Measurements from ENCODE around the gene CACNA1I.

DNA sequence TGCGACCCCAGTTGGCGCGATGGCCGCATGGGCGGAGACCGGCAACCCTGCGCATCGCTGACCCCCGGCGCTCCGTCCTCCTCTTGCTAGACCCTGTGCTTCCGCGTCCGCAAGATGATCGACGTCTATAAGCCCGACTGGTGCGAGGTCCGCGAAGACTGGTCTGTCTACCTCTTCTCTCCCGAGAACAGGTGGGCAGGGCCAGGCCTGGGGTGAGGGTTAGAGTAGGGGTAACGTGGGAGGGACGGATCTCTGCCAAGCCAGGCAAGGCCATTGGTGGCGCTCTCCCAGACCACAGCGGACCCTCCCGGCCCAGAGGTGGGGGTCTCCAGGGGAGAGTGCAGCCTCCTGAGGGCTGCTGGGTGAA lies 92.1 kb downstream of the CACNA1I start:
- no peak for TF ChIP-seq CTCF (IDR thresholded peaks at IDR 0.05; ENCODE audit: extremely low read depth in 1 of 2, insufficient read depth in 1 of 2, low read depth in 1 of 2, low read length in 2 of 2)
- no peak for TF ChIP-seq GATA2 (IDR thresholded peaks at IDR 0.05; ENCODE audit: insufficient read depth, insufficient read length, low read depth, low read length)
- TF ChIP-seq POLR2A (IDR thresholded peaks at IDR 0.05; ENCODE audit: low read depth, low read length): no peak
- TF ChIP-seq JUN (IDR thresholded peaks at IDR 0.05; ENCODE audit: borderline replicate concordance, insufficient read depth, insufficient read length, low read depth): no peak
